K562 (cell line): ENCODE data around the gene TRIM45. TPM values are rescaled to one million over a fixed set of nuclear protein-coding genes. Genes with fewer than 3 reads are reported as not detected.

ENCODE experiments used
- ATAC-seq: fragments of 200-7000 bp; cut with Tn5 transposase; 3 replicates; pipeline ENCODE4 v1.9.1; 2020; ENCODE audit warnings: moderate library complexity
- BruUV-seq: library from RNA; stranded (reverse); fragments of 400-500 nt; replicated peaks from 2 replicates; lab custom pipeline; 2021; lab: Mats Ljungman, UMichigan
- CTCF ChIA-PET: fragments of 300-600 bp; formaldehyde crosslinking; extraction: SDS; loops from one replicate; lab custom pipeline; 2021; ENCODE audit warnings: low intra/inter-chr PET ratio; lab: Yijun Ruan, JAX
- POLR2A ChIA-PET: fragments of 300-600, 350-650 bp; sonication (Branson Sonifier 250); formaldehyde crosslinking; extraction: SDS; loops from one replicate; lab custom pipeline; 2021; ENCODE audit warnings: antibody characterized with exemption, inconsistent platforms; lab: Yijun Ruan, JAX
- DNase-seq, 4 experiments: peaks; one replicate each; pipeline versions ENCODE4 v3.0.0 to v3.0.0-alpha.2; 2011 to 2018; ENCODE audit warnings: low spot score in 3 of 4, mixed read lengths in 3 of 4; ENCODE audit errors: extremely low read depth in 1 of 4
- FAIRE-seq: peaks from 2 replicates; lab custom pipeline; 2011; peaks lifted over from hg19 to GRCh38; lab: Jason Lieb, UNC
- H2AFZ ChIP-seq: 2 replicates; pipeline ENCODE4 v1.6.0; 2011; ENCODE audit warnings: low read depth, low read length, control low read depth, inconsistent platforms
- H3K27ac ChIP-seq: fragments of 200-600 bp; 3 replicates; pipeline ENCODE4 v1.8.0; 2011; ENCODE audit warnings: low read depth, mild to moderate bottlenecking, control low read depth, inconsistent platforms, low read length, moderate library complexity, mixed read lengths; ENCODE audit errors: extremely low read depth
- H3K27me3 ChIP-seq, 2 experiments: fragments of 300-600 bp in 1 of 2; 2 replicates in 1 of 2; 3 replicates in 1 of 2; pipeline versions ENCODE4 v1.6.0 to v1.8.0; 2011; ENCODE audit warnings: inconsistent platforms in 2 of 2, low read length in 2 of 2, mild to moderate bottlenecking in 1 of 2, mixed read lengths in 1 of 2, moderate library complexity in 1 of 2; ENCODE audit not compliant: control insufficient read depth in 2 of 2, insufficient read depth in 2 of 2
- H3K36me3 ChIP-seq: fragments of 300-600 bp; 3 replicates; pipeline ENCODE4 v1.8.0; 2011; ENCODE audit warnings: mild to moderate bottlenecking, low read length, inconsistent platforms; ENCODE audit not compliant: control insufficient read depth, insufficient read depth
- H3K4me1 ChIP-seq, 2 experiments: fragments of 200-600 bp in 1 of 2; replicated peaks in 1 of 2; 2 replicates in 1 of 2; 3 replicates in 1 of 2; pipeline versions ENCODE4 v1.5.1 to v1.8.0; 2011; ENCODE audit warnings: inconsistent platforms in 2 of 2, low read length in 2 of 2, mild to moderate bottlenecking in 1 of 2, mixed read lengths in 1 of 2, moderate library complexity in 1 of 2; ENCODE audit not compliant: control insufficient read depth in 2 of 2, insufficient read depth in 2 of 2
- H3K4me2 ChIP-seq: 2 replicates; pipeline ENCODE4 v1.6.1; 2011; ENCODE audit warnings: low read length, control low read depth, inconsistent platforms, mixed read lengths; ENCODE audit not compliant: insufficient read depth
- H3K4me3 ChIP-seq: fragments of 200-600 bp; sonication (generic), shearing (Covaris generic); 2 replicates; pipeline ENCODE4 v1.5.1; 2016; ENCODE audit warnings: control low read depth, inconsistent platforms
- H3K79me2 ChIP-seq: fragments of 200-600 bp; 3 replicates; pipeline ENCODE4 v1.8.0; 2011; ENCODE audit warnings: low read length, inconsistent platforms; ENCODE audit not compliant: control insufficient read depth, insufficient read depth
- H3K9ac ChIP-seq, 2 experiments: 2 replicates each; pipeline versions ENCODE4 v1.6.0 to v1.6.1; 2011; ENCODE audit warnings: low read depth in 2 of 2, low read length in 2 of 2, control low read depth in 1 of 2, inconsistent platforms in 1 of 2, mild to moderate bottlenecking in 1 of 2, mixed read lengths in 1 of 2; ENCODE audit not compliant: insufficient read depth in 1 of 2
- H3K9me1 ChIP-seq: one replicate; pipeline ENCODE4 v1.6.0; 2011; ENCODE audit warnings: inconsistent platforms, mild to moderate bottlenecking, low read length, moderate library complexity; ENCODE audit not compliant: control insufficient read depth, insufficient read depth
- H3K9me3 ChIP-seq: replicated peaks from 2 replicates; pipeline ENCODE4 v1.5.1; 2011; ENCODE audit warnings: low read depth, low read length, inconsistent platforms; ENCODE audit not compliant: control insufficient read depth, insufficient read depth
- H4K20me1 ChIP-seq: replicated peaks from 2 replicates; pipeline ENCODE4 v1.6.1; 2011; ENCODE audit warnings: low read length, inconsistent platforms, mixed read lengths; ENCODE audit not compliant: control insufficient read depth, insufficient read depth
- FOXJ2 ChIP-seq: fragments of 200-800 bp; sonication (Bioruptor generic); IDR thresholded peaks from 2 replicates; pipeline ENCODE4 v1.6.1; 2016; ENCODE audit warnings: missing genetic modification characterization, missing compliant biosample characterization
- KLF10 ChIP-seq: fragments of 250-450 bp; sonication (Bioruptor Pico); IDR thresholded peaks from 2 replicates; pipeline ENCODE4 v1.6.1; 2021; ENCODE audit warnings: matching md5 sums
- SNRNP70 ChIP-seq: fragments of 200-400 bp; formaldehyde crosslinking; optimal IDR thresholded peaks from 2 replicates; pipeline ENCODE3; 2017; ENCODE audit warnings: low read depth, low read length
- XRCC4 ChIP-seq: IDR thresholded peaks from one replicate; pipeline ENCODE4 v1.6.1; 2011; ENCODE audit not compliant: insufficient read depth, insufficient read length; ENCODE audit errors: extremely low read depth
- ZNF408 ChIP-seq: fragments of 250-450 bp; sonication (Bioruptor Pico); IDR thresholded peaks from 2 replicates; pipeline ENCODE4 v1.4.0; 2020; ENCODE audit warnings: low read depth, mild to moderate bottlenecking, moderate library complexity
- ZNF584 ChIP-seq: fragments of 200-800 bp; sonication (Bioruptor generic); IDR thresholded peaks from 2 replicates; pipeline ENCODE4 v1.6.1; 2016; ENCODE audit warnings: low read depth, mild to moderate bottlenecking, missing genetic modification characterization, missing compliant biosample characterization
- WGBS: fragments of 100-300 bp; shearing (Covaris generic); methylation state at CpG from one replicate; pipeline ENCODE4 v1.1.6; 2016; ENCODE audit warnings: low coverage, mixed read lengths; ENCODE audit not compliant: insufficient coverage; ENCODE audit errors: missing lambda C conversion rate; 5-methylcytosine and 5-hydroxymethylcytosine counted together
- in situ Hi-C: fragments of 300-500 bp; cut with MboI; formaldehyde crosslinking; loops from 4 replicates; pipeline ENCODE4 v1.15.0; 2018; ENCODE audit warnings: inconsistent platforms, mixed read lengths
- intact Hi-C: fragments of 100-400 bp; cut with micrococcal nuclease; formaldehyde crosslinking; loops from 2 replicates; pipeline ENCODE4 v1.14.2; 2022
- polyA plus RNA-seq, 8 experiments: library from polyadenylated mRNA; depleted of rRNA in 4 of 8; stranded (reverse) in 5 of 8; unstranded in 3 of 8; fragments of >200 nt; fragmentation: Nextera tagmentation in 2 of 8; fragmentation: Illumina TruSeq in 1 of 8; extraction: Ambion mirVana in 2 of 8; extraction: Trizol in 1 of 8; gene quantifications; 2 replicates each; pipeline versions ENCODE4 v1.2.1 to v1.2.3, GENCODE V29; 2011 to 2014; ENCODE audit warnings: inconsistent platforms in 1 of 8, missing spikeins in 1 of 8
- total RNA-seq, 7 experiments: library from RNA; depleted of rRNA in 6 of 7; stranded (reverse); fragments of >200 nt in 6 of 7; fragmentation: Illumina TruSeq in 2 of 7; extraction: Trizol in 2 of 7; gene quantifications; 2 replicates each; pipeline versions ENCODE4 v1.2.1 to v1.2.3, GENCODE V29; 2011 to 2021; ENCODE audit warnings: low replicate concordance in 1 of 7
- TF ChIP-seq, protein P1 (sequence below): sonication (generic); formaldehyde crosslinking; IDR thresholded peaks from 2 replicates; pipeline ENCODE4 v1.8.0; 2023; ENCODE audit warnings: mild to moderate bottlenecking, missing genetic modification reagents
- TF ChIP-seq, protein P2 (sequence below), 3 experiments: IDR thresholded peaks in 2 of 3; conservative IDR thresholded peaks in 1 of 3; 2 replicates each; pipeline ENCODE4 v1.5.1; 2011 to 2012; ENCODE audit warnings: low read length in 3 of 3, mild to moderate bottlenecking in 3 of 3, control low read depth in 2 of 3, improper control_type of control experiment in 1 of 3, inconsistent platforms in 1 of 3, low read depth in 1 of 3, mixed read lengths in 1 of 3, moderate library complexity in 1 of 3; ENCODE audit not compliant: insufficient read depth in 2 of 3

The TRIM45 gene
- total and polyA plus RNA-seq, 9 of the 15 experiments (the other 6 are each of a cell fraction or from before 2014, with no cell fraction given), result 1.9 to 6.2 (median 3.6) TPM

DNA sequence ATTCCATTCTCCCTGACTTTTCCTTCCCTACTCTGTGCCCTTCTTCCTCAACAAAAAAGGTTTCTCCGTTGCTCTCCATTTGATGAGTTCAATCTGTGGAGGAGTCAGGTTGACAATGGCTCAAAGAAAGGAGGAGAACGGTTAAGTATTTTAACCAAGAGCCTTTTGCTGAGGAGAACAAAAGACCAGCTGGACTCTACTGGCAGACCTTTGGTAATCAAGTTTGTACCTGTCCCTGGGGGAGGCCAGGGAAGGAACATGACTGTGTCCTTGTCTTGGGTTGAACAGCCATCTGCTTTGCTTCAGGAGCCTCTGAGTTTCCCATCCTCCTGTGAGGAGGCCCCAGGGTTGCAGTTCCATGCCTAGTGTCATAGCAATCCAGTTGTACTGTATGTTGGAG lies 31.6 kb downstream of the TRIM45 start:
- TF ChIP-seq ZNF408 (no peak), FOXJ2 (tag) (no peak), ZNF584 (CRISPR knock-in tag) (no peak), SNRNP70 (no peak), KLF10 (CRISPR knock-in tag) (no peak), XRCC4 (no peak)
- TF ChIP-seq, protein P1, sequence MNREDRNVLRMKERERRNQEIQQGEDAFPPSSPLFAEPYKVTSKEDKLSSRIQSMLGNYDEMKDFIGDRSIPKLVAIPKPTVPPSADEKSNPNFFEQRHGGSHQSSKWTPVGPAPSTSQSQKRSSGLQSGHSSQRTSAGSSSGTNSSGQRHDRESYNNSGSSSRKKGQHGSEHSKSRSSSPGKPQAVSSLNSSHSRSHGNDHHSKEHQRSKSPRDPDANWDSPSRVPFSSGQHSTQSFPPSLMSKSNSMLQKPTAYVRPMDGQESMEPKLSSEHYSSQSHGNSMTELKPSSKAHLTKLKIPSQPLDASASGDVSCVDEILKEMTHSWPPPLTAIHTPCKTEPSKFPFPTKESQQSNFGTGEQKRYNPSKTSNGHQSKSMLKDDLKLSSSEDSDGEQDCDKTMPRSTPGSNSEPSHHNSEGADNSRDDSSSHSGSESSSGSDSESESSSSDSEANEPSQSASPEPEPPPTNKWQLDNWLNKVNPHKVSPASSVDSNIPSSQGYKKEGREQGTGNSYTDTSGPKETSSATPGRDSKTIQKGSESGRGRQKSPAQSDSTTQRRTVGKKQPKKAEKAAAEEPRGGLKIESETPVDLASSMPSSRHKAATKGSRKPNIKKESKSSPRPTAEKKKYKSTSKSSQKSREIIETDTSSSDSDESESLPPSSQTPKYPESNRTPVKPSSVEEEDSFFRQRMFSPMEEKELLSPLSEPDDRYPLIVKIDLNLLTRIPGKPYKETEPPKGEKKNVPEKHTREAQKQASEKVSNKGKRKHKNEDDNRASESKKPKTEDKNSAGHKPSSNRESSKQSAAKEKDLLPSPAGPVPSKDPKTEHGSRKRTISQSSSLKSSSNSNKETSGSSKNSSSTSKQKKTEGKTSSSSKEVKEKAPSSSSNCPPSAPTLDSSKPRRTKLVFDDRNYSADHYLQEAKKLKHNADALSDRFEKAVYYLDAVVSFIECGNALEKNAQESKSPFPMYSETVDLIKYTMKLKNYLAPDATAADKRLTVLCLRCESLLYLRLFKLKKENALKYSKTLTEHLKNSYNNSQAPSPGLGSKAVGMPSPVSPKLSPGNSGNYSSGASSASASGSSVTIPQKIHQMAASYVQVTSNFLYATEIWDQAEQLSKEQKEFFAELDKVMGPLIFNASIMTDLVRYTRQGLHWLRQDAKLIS (CRISPR knock-in tag), result no peak
- TF ChIP-seq, protein P2, sequence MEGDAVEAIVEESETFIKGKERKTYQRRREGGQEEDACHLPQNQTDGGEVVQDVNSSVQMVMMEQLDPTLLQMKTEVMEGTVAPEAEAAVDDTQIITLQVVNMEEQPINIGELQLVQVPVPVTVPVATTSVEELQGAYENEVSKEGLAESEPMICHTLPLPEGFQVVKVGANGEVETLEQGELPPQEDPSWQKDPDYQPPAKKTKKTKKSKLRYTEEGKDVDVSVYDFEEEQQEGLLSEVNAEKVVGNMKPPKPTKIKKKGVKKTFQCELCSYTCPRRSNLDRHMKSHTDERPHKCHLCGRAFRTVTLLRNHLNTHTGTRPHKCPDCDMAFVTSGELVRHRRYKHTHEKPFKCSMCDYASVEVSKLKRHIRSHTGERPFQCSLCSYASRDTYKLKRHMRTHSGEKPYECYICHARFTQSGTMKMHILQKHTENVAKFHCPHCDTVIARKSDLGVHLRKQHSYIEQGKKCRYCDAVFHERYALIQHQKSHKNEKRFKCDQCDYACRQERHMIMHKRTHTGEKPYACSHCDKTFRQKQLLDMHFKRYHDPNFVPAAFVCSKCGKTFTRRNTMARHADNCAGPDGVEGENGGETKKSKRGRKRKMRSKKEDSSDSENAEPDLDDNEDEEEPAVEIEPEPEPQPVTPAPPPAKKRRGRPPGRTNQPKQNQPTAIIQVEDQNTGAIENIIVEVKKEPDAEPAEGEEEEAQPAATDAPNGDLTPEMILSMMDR (IDR thresholded peaks at IDR 0.05 in 2 of 3, conservative IDR thresholded peaks at IDR 0.05 in 1 of 3; ENCODE audit: insufficient read depth in 2 of 3, low read depth in 1 of 3, low read length in 3 of 3), result no peak
- H3K36me3 ChIP-seq, result peaks cover 84% of the 10 kb centered on the region
- BruUV-seq, result no TSS peak
- H3K79me2 ChIP-seq, result no peaks in the 10 kb centered on the region
- no peak overlapping the region for H3K27ac ChIP-seq
- WGBS, result 93% methylated on average over 2 of the region's 2 CpGs
- ChIA-PET POLR2A (interaction anchor here (1.6 kb wide), 1 partner anchor 12 kb away, joined by 4 read pairs; no protein-coding TSS in a partner anchor), CTCF (no interaction called here)
- ATAC-seq, result no peak
- H3K4me1 ChIP-seq, result peaks cover 4 to 21% of the 10 kb centered on the region in 2 experiments; a peak in 4 of 5 replicates
- H4K20me1 ChIP-seq, result no peaks in the 10 kb centered on the region
- no peak overlapping the region; a peak in 1 of 4 replicates for H3K9ac ChIP-seq
- H3K9me3 ChIP-seq, result no peaks in the 10 kb centered on the region
- no peaks in the 10 kb centered on the region for H3K27me3 ChIP-seq
- H3K4me3 ChIP-seq, result no peak overlapping the region
- in situ Hi-C loops (no loop called here), intact Hi-C loops (no loop called here)
- H3K9me1 ChIP-seq, result no peaks in the 10 kb centered on the region
- no peak overlapping the region for H2AFZ ChIP-seq
- no peak for DNase-seq
- no peak for FAIRE-seq
- H3K4me2 ChIP-seq, result no peak overlapping the region
